Ectodermal cell (in vitro differentiated cells): Measurements from ENCODE around the gene ITIH3.

Experiments
- H3K27ac ChIP-seq: 2 replicates; pipeline ENCODE4 v1.7.0; 2013; ENCODE audit warnings: mild to moderate bottlenecking, low read depth, low read length; ENCODE audit not compliant: insufficient read depth, poor library complexity, severe bottlenecking
- H3K27me3 ChIP-seq: 2 replicates; pipeline ENCODE4 v1.7.0; 2013; ENCODE audit warnings: mild to moderate bottlenecking, low read length; ENCODE audit not compliant: insufficient read depth, control insufficient read depth, poor library complexity, severe bottlenecking
- H3K36me3 ChIP-seq: one replicate; pipeline ENCODE4 v1.7.0; 2013; ENCODE audit warnings: low read length; ENCODE audit not compliant: control insufficient read depth, insufficient read depth
- H3K4me1 ChIP-seq: one replicate; pipeline ENCODE4 v1.7.0; 2013; ENCODE audit warnings: low read length; ENCODE audit not compliant: control insufficient read depth, insufficient read depth
- H3K4me3 ChIP-seq: 2 replicates; pipeline ENCODE4 v1.7.0; 2013; ENCODE audit warnings: low read depth, low read length, control low read depth; ENCODE audit not compliant: insufficient read depth
- H3K9me3 ChIP-seq: 2 replicates; pipeline ENCODE4 v1.7.0; 2013; ENCODE audit warnings: mild to moderate bottlenecking, low read length, moderate library complexity; ENCODE audit not compliant: control insufficient read depth
- WGBS, 2 experiments: methylation state at CpG; one replicate each; pipeline ENCODE4 v1.1.7; 2013; ENCODE audit warnings: missing lambda C conversion rate in 2 of 2; 5-methylcytosine and 5-hydroxymethylcytosine counted together

The ITIH3 gene

DNA sequence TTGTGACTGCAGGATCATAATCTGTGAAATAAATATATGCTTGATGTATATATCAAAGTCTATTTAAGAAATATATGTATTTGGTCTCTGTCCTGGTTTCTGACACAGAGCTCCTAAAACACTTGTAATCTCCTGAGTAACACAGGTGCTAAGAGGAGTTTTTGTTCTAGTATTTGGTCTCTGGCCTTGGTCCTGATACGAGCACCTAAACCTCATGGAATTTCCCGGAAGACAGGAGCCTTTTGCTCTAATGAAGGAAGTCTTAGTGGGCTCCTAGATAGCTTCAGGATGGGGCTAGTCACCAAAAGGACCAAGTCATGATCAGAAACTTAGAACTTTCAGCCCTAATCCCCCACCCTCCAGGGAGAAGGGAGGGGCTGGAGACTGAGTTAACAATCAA is 59.4 kb downstream of the ITIH3 start:
- no peak overlapping the region for H3K27ac ChIP-seq
- no peaks in the 10 kb centered on the region for H3K27me3 ChIP-seq
- WGBS, 2 experiments = 92 to 100% methylated on average over 2 of the region's 2 CpGs
- H3K36me3 ChIP-seq = peaks cover 5% of the 10 kb centered on the region
- H3K9me3 ChIP-seq = no peaks in the 10 kb centered on the region
- H3K4me1 ChIP-seq = no peaks in the 10 kb centered on the region
- H3K4me3 ChIP-seq = no peak overlapping the region

DNA sequence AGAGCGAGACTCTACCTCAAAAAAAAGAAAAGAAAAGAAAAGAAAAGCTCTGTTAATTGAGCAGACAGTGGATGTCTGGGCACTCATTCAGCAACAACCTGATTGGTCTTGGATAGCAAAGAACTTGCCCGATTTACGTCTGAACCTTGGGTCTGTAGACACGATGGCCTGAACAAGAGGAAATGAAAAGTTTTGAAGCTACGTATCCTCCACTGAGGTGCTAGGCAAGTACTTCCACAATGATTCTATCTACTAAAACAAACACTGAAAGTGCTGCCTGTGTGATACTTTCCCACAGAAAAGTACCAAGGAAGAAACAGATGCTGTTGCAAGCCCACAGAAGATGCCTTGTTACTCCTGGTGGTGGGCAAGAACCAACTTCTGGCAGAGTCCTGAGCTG is 62.1 kb downstream of the ITIH3 start:
- peaks cover 5% of the 10 kb centered on the region for H3K4me1 ChIP-seq
- no peak overlapping the region for H3K4me3 ChIP-seq
- H3K27me3 ChIP-seq = no peaks in the 10 kb centered on the region
- 91 to 94% methylated on average over 5 of the region's 5 CpGs for WGBS, 2 experiments
- H3K9me3 ChIP-seq = no peaks in the 10 kb centered on the region
- no peaks in the 10 kb centered on the region for H3K36me3 ChIP-seq
- no peak overlapping the region for H3K27ac ChIP-seq

DNA sequence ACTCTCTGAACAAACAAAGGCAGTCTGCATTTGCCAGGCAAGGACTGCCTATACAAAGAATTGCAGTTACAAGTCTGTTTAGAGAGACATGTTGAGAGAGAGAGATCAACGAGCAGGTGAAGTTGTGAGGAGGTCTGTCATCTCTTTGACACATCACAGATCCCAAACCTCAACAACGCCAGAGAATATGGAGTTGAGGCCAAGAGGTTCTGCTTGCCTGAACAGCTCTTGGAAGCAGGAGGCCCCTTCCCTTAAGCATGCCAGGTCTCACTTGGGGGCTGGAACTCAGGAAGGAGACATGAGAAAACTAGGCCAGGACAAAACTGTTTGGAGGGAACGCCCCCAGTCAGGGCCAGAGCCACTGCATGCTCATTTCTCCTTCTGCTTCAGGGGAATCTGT is 62.5 kb downstream of the ITIH3 start:
- Histone ChIP-seq H3K9me3 (no peaks in the 10 kb centered on the region), H3K27me3 (no peaks in the 10 kb centered on the region), H3K4me3 (no peak overlapping the region), H3K27ac (no peak overlapping the region), H3K4me1 (peaks cover 5% of the 10 kb centered on the region), H3K36me3 (no peaks in the 10 kb centered on the region)
- WGBS, 2 experiments = 90 to 94% methylated on average over 3 of the region's 3 CpGs

DNA sequence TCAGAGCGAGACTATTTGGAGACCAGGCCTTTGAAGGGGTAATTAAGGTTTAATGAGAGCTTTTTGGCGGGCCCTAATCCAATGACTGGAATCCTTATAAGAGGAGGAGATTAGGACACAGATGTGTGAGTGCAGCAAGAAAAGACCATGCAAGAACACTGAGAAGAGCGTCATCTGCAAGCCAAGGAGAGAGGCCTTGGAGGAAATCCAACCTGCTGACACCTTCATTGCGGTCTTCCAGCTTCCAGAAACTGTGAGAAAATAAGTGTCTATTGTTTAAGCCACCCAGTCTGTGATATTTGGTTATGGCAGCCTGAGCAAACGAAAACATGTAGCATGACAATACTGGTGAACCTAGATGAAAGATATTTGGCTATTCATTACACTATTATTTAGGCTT is 63.3 kb downstream of the ITIH3 start:
- no peaks in the 10 kb centered on the region for H3K36me3 ChIP-seq
- H3K4me3 ChIP-seq = no peak overlapping the region
- peaks cover 5% of the 10 kb centered on the region for H3K4me1 ChIP-seq
- no peaks in the 10 kb centered on the region for H3K27me3 ChIP-seq
- WGBS, 2 experiments = 96 to 97% methylated on average over 4 to 5 of the region's 5 CpGs
- no peak overlapping the region for H3K27ac ChIP-seq
- no peaks in the 10 kb centered on the region for H3K9me3 ChIP-seq
